ENCODE measurements around the gene SEMA3G.

SEMA3G gene

DNA sequence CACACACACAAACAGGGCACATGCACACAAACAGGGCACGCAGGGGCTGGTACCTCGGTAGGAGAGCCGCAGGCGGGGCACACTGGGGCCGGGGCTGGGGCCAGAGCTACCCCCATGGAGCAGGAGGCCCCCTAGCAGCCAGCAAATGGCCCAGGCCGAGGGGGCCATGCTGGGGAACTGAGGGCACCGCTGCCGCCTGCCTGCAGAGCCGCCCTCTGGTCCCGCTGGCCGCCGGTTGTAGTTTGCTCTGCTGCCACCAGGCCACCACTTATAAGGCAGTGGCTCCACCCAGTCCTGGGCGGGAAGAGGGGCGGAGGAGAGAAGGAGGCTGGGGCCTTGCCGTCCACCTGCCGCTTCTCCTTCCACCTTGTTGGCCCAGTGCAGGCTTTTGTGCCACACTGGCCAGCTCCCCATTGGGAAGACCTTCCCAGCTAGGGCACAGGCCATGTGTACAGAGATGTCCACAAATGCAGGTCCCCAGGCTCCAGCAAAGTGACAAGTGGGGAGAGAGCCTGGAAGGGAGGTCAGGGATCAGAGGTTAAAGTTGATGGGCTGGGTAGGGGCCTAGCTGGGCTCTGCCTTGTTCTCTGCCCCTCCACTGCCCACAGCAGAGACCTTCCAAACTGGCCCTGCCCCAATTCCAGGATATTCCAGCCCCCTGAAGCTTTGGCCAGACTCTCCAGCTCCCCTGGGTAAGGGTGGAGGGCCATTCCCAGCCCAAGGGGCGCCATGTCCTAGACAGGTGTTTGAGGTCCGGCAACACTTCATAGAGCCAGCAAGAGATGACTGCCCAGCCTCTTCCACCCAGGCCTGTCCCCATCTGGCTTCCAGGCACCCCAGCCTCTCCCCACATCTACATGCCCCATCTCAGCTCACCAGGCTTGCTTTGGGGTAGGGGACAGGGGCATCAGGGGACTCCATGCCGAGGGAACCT is at the start of gene SEMA3G:
TSS of gene SEMA3G (minus strand) at position 244 of the 934 bp plus-strand sequence. CDS start at position 168, 76 bp downstream.
- peak within 1 kb of the TSS in 4 of 21 experiments; percentile 6 to 63 (median 38) for H3K27ac ChIP-seq
- H3K4me3 ChIP-seq, result peak within 1 kb of the TSS in 4 of 7 experiments; percentile 14 to 31 (median 18)

DNA sequence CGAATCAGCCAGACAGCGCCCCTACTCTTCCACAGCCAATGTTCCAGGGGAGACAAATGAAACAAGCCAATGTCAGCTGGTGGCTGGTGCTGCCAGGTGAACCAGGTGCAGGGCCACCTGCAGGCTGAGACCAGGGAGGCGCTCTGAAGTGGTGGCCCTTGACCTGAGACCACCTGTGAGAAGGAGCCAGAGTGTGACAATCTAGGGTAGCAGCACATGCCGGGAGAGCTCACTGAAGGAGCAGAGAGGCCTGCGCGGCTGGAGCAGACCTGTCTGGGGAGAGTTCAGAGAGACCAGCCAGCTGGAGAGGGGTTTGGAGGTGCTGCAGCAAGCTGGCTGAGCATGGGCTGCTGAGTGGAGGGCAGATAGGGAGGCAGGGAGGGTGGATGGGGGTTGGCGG is 49.5 kb upstream of the SEMA3G start:
- H3K27ac ChIP-seq, result peak overlapping the region in 15 of 21 experiments; percentile 13 to 88 (median 78)
- peak overlapping the region in 1 of 7 experiments; percentile 21 for H3K4me3 ChIP-seq

DNA sequence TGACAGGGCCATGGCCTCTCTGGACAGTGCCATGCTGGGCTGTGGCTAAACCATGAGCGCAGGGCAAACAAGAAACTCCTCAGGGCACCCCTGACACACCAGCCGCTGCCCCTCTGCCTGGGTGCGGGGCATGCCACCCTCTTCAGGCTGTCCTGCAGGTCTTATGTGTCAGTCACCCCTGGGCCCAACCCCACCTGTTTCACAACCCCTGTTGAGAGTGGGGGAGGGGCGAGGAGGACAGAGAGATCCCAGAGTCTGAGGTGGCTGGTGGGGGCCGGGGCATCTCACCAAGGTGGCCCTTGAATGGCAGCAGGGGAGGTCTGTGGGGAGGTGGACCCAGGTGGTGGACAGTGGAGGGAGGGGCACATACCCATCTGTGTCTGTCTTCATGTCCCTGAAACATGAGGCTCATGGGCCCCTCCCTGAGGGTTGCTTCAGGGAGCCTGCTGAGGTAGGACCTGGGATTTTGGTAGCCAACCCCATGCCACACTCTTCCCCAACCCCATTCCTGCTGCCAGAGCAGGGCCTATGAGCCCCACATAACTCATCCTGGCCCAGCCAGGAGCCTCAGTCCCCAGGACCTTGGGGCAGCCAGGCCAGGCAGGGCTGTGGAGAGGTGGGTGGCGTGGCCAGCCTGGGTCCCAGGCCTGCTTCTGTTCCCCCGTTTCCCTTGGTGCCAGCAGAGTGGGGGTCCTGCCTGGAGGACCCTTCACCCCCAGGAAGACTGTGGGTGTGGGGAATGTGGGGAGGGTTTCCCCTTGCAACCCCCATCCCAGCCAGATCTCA is 48.5 kb upstream of the SEMA3G start:
- no peak overlapping the region for H3K4me3 ChIP-seq
- H3K27ac ChIP-seq, result peak overlapping the region in 3 of 21 experiments; percentile 8 to 84 (median 23)

DNA sequence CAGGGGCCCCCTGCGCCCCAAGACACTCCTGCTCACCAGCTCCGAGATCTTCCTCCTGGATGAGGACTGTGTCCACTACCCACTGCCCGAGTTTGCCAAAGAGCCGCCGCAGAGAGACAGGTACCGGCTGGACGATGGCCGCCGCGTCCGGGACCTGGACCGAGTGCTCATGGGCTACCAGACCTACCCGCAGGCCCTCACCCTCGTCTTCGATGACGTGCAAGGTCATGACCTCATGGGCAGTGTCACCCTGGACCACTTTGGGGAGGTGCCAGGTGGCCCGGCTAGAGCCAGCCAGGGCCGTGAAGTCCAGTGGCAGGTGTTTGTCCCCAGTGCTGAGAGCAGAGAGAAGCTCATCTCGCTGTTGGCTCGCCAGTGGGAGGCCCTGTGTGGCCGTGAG is 47.2 kb upstream of the SEMA3G start:
- no peak overlapping the region for H3K27ac ChIP-seq

DNA sequence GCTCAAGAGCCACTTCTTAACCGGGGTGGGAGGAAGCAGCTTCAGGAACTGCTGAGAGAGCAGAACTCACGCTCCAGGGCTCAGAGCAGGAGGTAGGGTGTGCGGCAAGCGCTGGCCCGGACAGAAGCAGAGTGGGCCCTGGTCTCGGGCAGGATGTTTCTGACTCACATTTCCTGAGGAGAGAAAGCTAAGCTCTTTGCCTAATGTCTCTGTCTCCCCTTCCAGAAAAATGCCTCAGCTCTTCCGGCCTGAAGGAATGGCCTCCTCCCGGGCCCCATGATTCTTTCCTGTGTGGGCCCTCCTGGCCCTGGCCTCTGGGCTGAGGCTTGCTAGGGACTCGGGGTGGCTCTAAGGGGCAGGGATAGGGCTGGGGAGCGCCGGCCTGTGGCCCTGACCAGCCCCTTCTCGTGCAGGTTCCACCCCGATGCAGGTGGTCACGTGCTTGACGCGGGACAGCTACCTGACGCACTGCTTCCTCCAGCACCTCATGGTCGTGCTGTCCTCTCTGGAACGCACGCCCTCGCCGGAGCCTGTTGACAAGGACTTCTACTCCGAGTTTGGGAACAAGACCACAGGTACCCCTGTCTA is 46.1 kb upstream of the SEMA3G start:
- Histone ChIP-seq H3K27ac (peak overlapping the region in 13 of 21 experiments; percentile 12 to 78 (median 46)), H3K4me3 (no peak overlapping the region)

More for the DNA sequence above, 47.2 kb upstream of the SEMA3G start:
- no peak overlapping the region for H3K4me3 ChIP-seq

DNA sequence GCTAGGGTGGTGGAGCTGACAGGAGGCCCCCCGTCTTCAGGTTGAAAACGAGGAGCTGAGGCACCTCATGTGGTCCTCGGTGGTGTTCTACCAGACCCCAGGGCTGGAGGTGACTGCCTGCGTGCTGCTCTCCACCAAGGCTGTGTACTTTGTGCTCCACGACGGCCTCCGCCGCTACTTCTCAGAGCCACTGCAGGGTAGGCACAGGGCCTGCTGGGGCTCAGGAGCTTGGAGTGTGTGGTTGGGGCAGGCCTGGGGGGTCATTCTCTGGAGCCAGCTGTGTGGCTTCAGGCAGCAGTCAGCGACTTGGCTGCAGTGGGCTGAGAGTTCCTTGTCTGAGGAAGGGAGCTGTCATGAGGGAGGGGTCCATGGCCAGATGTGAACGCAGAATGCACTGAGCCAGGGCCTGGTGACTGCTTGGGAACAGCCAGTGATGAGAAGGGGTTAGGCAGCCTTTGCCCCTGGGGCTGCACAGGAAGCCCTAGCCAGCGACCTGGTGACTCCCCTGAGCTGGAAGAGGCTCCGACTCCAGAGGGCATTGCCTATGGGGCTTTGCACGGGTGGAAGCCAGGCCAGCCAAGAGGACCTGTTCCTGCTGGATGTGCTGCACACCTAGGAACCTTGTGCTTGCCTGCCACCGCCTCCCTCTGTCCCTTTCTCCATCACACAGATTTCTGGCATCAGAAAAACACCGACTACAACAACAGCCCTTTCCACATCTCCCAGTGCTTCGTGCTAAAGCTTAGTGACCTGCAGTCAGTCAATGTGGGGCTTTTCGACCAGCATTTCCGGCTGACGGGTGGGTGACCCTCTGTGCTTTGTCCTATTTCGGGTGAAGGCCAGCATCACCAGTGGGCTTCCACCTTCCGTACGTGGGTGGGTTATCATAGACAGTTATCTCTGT is 45.4 kb upstream of the SEMA3G start:
- H3K27ac ChIP-seq, result peak overlapping the region in 12 of 21 experiments; percentile 2 to 78 (median 27)
- H3K4me3 ChIP-seq, result no peak overlapping the region

DNA sequence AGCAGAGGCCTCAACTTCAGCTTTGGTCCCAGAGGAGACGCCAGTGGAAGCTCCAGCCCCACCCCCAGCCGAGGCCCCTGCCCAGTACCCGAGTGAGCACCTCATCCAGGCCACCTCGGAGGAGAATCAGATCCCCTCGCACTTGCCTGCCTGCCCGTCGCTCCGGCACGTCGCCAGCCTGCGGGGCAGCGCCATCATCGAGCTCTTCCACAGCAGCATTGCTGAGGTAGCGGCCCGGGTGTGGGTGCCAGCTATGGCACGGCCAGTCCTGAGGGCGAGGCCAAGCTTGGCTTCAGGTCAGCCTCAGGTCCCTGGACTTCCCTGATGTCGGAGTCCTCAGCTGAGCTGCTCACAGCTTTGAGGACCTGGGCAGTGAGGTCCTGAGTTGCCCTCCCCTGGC is 44.5 kb upstream of the SEMA3G start:
- Histone ChIP-seq H3K4me3 (no peak overlapping the region), H3K27ac (peak overlapping the region in 5 of 21 experiments; percentile 2 to 78 (median 36))

DNA sequence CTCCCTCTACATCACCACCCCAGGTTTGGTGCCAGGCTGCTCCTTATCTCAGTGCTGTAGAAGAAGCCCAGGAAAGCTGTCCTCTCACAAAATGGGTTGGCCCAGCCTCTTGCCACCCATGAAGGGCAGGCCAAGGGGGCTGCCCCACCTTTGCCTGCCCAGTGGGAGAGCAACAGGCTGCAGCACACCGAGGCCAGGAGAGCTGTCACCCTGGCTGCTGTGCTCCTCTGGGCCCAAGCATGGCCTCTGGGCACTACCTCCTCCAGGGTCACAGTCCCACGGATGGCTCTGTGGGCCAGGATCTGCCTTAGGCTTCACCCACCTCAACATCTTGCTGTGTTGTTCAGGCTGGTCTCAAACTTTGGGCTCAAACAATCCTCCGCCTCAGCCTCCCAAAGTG is 43.8 kb upstream of the SEMA3G start:
- H3K27ac ChIP-seq, result no peak overlapping the region
- no peak overlapping the region for H3K4me3 ChIP-seq

DNA sequence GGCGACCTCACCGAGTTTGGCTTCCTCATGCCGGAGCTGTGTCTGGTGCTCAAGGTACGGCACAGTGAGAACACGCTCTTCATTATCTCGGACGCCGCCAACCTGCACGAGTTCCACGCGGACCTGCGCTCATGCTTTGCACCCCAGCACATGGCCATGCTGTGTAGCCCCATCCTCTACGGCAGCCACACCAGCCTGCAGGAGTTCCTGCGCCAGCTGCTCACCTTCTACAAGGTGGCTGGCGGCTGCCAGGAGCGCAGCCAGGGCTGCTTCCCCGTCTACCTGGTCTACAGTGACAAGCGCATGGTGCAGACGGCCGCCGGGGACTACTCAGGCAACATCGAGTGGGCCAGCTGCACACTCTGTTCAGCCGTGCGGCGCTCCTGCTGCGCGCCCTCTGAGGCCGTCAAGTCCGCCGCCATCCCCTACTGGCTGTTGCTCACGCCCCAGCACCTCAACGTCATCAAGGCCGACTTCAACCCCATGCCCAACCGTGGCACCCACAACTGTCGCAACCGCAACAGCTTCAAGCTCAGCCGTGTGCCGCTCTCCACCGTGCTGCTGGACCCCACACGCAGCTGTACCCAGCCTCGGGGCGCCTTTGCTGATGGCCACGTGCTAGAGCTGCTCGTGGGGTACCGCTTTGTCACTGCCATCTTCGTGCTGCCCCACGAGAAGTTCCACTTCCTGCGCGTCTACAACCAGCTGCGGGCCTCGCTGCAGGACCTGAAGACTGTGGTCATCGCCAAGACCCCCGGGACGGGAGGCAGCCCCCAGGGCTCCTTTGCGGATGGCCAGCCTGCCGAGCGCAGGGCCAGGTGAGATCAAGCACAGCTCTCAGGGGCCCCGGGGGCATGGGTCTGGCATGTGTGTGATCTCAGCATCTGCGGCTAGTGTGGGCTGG is 43.1 kb upstream of the SEMA3G start:
- no peak overlapping the region for H3K27ac ChIP-seq

DNA sequence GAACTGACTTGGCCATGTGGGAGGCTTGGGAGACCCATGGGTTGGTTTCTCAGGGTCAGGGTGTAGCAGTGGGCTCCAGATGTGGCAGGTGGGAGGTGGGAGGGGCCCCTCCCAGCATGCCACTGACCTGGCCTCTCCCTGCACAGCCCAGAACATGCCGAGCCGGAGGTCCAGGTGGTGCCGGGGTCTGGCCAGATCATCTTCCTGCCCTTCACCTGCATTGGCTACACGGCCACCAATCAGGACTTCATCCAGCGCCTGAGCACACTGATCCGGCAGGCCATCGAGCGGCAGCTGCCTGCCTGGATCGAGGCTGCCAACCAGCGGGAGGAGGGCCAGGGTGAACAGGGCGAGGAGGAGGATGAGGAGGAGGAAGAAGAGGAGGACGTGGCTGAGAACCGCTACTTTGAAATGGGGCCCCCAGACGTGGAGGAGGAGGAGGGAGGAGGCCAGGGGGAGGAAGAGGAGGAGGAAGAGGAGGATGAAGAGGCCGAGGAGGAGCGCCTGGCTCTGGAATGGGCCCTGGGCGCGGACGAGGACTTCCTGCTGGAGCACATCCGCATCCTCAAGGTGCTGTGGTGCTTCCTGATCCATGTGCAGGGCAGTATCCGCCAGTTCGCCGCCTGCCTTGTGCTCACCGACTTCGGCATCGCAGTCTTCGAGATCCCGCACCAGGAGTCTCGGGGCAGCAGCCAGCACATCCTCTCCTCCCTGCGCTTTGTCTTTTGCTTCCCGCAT is 42.3 kb upstream of the SEMA3G start:
- H3K4me3 ChIP-seq, result no peak overlapping the region
- no peak overlapping the region for H3K27ac ChIP-seq

More for the DNA sequence above, 43.1 kb upstream of the SEMA3G start:
- H3K4me3 ChIP-seq, result no peak overlapping the region

DNA sequence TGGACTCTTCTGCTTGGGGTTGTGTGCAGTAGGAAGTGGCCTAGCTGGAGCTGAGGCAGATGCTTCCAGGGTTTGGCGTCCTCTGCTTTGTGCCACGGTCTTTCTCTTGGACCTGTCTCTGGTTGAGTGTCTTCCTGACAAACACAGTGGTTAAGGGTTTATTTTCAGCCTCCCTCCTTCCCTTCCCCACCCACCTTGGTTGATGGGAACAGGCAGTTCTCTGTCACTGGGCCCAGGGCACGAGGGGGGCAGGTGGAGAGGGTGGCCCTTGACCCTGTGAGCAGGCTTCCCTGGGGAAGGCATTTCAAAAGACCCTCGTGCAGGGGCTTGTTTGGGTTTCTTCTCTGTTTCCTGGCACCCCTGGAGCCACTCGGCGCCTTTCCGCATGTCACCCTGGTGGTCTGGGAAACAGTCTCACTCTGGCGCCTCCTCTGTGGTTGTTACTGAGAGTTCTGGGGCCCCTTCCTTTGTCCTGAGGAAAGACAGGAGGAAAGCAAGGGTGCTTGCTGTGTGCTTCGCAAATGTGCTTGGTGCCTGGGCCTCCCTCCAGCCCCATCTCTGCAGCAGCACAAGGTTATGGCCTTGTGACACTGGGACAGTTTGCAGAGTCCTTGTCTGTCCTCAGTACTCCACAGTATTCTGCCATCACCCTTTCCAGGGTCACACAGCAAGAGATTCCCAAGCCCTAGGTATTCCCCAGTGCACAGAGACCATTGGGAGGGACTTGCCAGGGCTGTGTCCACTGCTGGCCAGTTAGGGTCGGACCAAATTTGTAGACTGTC is 40.0 kb upstream of the SEMA3G start:
- H3K4me3 ChIP-seq, result no peak overlapping the region
- peak overlapping the region in 14 of 21 experiments; percentile 17 to 71 (median 55) for H3K27ac ChIP-seq

DNA sequence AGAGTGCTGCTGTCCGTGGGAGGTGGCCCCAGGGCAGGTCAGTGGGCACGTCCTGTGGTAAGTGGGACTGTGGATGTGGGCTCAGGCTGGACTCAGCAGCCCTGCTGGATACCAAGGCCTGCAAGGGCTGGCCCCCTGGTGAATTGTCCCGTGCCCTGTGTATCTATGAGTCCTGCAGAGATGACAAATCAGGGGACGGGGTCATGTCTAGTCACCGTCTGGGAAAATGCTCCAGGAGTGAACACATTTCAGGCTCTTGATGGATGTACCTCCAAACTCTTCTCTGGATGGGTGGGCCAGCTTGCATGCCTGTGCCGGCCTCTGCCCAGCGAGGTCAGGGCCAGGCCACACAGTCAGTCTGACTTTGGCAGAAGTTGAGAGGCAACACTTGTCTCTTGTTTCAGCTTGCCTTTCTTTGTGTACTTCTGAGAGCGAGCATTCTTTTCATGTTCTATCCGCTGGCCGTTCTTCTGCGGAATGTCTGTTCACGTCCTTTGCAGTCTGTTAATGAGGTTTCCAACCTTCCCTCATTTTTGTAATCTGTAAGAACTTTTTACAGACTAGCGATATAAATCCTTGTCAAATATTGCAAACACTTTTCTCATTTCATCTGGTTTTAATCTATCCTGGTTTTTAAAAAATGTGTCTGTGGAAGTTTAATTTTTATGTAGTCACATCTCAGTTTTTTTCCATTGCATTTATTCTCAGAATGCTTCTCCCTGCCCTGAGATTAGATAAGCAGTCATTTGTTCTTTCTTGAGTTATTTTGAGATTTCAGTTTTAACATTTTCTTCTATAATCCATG is 38.9 kb upstream of the SEMA3G start:
- Histone ChIP-seq H3K4me3 (no peak overlapping the region), H3K27ac (peak overlapping the region in 19 of 21 experiments; percentile 8 to 71 (median 50))

DNA sequence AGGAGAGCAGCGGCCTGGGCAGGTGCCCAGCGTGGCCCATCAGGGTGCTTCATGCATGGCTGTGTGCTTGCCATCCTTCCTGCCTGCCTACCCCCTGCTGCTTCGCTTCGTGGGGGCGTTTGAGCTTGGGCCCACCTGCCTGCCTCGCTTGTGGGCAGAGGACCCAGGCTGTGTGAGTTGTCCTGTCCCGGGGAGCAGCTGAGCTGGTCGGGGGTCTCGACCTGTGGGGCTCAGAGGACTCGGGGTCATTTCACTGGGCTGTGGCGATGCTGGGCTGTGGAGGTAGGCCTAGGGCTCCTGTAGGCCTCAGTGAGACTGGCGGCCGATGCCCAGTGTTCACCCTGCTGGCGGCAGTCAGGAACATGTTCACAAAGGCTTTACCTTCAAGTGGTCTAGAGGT is 38.2 kb upstream of the SEMA3G start:
- Histone ChIP-seq H3K4me3 (no peak overlapping the region), H3K27ac (peak overlapping the region in 16 of 21 experiments; percentile 8 to 71 (median 38))

DNA sequence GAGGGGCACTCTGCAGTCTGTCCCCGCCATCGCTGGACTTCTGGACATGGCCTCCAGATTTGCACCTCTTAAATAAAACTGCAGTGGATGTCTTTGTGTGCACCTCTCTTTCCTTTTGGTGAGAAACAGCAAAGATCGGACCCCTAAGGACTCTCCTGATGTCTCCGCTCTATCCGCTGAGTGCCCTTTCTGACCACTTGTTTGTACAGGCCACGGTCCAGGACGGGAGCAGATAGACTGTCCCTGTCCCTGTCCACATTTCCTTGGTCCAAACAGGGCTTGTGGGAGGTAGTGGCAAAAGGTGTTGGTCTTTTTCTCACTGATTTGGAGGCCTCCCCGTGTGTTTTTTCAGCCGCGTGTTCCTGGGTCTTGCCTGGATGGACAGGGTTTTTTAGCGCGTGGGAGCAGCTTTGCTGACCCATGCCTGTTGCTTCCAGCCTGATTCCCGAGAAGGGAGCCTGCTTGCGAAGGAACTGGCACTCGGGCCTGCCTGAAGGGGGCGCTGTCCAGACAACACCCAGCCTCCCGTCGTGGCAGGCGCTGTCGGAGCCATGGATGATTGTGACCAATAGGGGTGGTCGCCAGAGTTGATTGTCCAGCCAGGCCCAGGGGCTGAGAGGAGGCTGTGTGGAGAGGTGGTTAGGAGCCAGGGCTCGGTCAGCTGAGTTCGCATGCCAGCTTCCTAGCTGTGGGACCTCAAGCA is 37.1 kb upstream of the SEMA3G start:
- no peak overlapping the region for H3K27ac ChIP-seq
- no peak overlapping the region for H3K4me3 ChIP-seq
